GM12873 (cell line): ENCODE measurements around the gene ZNF75A.

ENCODE experiments used
- TF ChIP-seq, protein P1 (sequence below): IDR thresholded peaks from 2 replicates; pipeline ENCODE4 v1.5.1; 2012; ENCODE audit warnings: low read depth, mild to moderate bottlenecking, moderate library complexity, low read length, control low read depth; ENCODE audit not compliant: insufficient read depth; ENCODE audit errors: missing control alignments

The ZNF75A gene

DNA sequence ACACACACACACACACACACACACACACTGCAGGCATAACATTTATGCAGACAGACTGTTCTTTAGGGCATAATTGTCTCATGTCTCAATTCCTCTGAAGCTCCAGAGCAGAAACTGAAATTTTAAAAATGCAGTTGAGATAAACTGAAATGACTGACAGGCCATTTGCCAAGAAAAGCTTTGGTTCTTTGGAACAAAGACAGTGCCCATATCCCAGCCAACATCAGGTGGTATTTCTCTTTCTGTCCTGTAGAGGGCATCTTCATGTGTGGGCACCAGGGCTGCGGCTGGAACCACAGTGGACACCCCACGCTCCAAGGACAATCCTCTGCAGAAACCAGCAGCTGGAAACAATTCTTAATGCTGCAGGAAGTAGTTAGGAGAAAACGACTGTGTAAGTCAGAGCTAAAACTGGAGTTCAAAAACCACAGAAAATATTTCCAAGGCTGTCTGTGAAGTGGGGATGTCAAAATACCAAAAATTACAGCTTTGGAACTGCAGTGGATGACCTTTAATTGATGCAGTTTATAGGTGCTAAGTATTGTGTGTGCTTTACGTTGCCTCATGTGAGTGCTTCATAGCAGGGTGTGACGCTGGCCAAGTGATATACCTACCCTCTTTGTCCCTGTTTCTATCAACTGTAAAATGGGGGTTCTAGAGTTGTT, 38.3 kb upstream of the ZNF75A start:
- TF ChIP-seq, protein P1, sequence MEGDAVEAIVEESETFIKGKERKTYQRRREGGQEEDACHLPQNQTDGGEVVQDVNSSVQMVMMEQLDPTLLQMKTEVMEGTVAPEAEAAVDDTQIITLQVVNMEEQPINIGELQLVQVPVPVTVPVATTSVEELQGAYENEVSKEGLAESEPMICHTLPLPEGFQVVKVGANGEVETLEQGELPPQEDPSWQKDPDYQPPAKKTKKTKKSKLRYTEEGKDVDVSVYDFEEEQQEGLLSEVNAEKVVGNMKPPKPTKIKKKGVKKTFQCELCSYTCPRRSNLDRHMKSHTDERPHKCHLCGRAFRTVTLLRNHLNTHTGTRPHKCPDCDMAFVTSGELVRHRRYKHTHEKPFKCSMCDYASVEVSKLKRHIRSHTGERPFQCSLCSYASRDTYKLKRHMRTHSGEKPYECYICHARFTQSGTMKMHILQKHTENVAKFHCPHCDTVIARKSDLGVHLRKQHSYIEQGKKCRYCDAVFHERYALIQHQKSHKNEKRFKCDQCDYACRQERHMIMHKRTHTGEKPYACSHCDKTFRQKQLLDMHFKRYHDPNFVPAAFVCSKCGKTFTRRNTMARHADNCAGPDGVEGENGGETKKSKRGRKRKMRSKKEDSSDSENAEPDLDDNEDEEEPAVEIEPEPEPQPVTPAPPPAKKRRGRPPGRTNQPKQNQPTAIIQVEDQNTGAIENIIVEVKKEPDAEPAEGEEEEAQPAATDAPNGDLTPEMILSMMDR: peak; percentile 59

DNA sequence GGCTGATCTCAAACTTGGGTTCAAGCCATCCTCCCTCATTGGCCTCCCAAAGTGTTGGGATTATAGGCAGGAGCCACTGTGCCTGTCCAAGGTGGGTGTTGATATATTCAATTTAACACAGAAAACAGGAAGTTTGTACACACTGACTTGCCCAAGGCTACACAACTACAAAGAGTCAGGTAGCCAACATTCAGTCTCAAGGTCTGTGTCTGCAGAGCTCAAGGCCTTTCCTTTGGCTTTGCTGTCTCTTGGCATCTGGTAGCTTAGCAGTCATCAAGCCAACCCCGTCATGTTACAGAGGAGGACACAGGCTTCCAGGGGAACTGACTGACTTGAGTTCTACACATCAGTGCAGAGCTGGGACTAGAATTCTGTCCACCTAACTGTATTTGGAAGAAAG, 37.0 kb upstream of the ZNF75A start:
- TF ChIP-seq, protein P1: no peak

DNA sequence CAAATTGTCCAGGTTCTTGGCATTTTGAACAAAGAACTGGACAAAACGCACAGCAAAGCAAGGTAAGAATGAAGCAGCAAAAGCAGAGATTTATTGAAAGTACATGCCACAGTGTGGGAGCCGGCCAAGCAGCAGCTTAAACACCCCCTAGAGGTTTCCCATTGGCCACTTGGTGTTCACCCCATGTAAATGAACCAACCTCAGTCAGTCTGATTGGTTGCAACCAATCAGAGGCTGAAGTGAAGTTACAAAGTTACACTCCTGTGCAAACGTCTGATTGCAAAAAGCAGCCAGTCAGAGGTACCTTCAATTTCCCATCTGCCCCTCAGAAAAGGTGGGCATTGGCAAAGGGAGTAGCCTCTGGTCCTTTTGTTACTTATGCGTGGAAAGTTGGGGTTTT, 30.8 kb upstream of the ZNF75A start:
- TF ChIP-seq, protein P1: no peak

DNA sequence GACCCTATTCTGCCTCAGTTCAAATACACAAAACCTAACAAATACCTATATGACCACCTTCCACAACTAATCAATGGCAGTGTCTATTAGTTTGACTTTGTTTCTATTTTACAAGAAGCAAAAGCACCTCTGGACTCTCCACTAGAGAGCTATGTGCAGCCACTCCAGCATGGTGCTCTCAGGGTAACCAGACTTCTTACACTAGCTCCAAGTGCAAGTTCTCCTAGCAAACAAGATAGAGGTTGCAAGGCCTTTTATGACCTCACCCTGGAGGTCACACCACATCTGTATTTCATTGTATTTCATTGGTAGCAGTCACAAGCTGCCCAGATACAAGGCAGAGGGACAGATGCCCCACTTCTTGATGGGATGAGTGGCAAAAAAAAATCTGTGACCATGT, 30.4 kb upstream of the ZNF75A start:
- TF ChIP-seq, protein P1: no peak

DNA sequence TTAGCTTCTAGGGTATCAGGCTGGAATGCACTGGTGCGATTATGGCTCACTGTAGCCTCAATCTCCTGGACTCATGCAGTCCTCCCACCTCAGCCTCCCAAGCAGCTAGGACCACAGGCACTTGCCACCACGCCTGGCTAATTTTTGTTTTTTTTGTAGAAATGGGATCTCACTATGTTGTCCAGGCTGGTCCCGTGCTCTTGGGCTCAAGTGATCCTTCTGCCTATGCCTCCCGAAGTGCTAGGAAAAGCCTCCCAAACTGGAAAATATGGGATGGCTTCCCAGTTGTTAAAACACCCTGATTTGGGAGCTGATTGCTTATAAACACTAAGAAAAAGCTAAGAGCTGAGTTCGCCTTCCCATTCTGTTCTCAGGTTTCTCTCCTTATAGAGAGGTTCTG, 28.6 kb upstream of the ZNF75A start:
- TF ChIP-seq, protein P1: no peak

DNA sequence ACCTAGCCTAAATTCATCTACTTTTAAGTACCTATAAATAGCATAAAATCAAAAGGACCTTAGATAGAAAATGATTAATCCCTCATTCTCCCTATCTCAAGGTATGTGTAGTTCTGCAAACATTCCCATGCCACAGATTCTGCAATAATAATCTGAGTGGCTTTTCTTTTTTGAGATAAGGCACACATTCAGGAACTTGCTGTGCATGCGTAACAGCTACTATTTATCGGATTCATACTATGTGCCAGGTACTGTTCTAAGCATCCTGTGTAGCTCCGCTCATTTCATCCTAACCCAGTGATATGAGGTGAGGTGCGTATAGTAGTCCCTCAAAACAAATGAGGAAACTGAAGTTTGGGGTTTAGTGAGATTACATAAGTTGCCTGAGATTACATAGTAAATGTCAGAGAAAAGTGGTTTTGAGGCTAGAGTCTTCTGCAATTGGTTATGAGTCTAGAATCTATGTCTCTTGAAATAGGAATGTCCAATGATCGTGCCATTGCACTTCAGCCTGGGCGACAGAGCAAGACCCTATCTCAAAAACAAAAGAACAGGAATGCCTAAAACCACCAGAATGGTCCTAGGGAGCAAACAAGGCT, 24.0 kb upstream of the ZNF75A start:
- TF ChIP-seq, protein P1: no peak

DNA sequence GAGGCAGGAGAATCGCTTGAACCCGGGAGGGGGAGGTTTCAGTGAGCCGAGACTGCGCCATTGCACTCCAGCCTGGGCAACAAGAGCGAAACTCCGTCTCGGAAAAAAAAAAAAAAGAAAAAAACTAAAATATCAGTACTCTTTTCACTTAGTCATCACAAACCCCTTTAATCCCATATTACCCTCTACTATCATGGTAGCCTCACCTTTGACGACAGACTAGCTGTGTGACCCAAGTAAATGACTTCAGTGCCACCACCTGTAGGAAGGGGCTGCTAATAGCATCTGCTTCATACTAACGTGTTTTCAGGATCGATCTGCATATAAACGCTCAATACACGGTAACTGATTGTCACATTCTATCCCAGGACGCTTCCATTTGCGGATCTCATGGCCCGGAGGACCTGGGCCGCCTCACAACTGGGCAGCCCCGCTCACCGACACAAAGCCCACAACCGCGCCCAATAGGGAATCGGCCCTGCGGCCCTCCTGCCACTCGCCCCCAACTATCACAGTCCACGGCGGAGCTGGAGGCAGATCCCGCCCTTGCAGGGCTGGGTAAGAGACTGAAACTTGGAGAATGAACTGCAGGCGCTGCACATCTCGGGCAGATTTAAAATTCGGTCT, 23.1 kb upstream of the ZNF75A start:
- TF ChIP-seq, protein P1: no peak
